Body of pancreas (tissue), 4 donors: ENCODE data around the gene RER1. TPM values are rescaled to one million over a fixed set of nuclear protein-coding genes. Genes with fewer than 3 reads are reported as not detected.

ENCODE experiments used
- ATAC-seq: fragments of 150-250 bp; one replicate; pipeline ENCODE4 v1.9.1; 2016
- DNase-seq, 4 donors: peaks; one replicate each; pipeline ENCODE4 v3.0.0-alpha.2; 2019
- H3K27ac ChIP-seq, 4 donors: fragments of 200-600 bp; sonication (generic); 1 replicate in 3 of 4; 2 replicates in 1 of 4; pipeline versions ENCODE4 v1.5.1 to v1.6.1; 2016 to 2019; ENCODE audit warnings: mild to moderate bottlenecking in 1 of 4, mixed read lengths in 1 of 4, moderate library complexity in 1 of 4
- H3K27me3 ChIP-seq, 2 donors: fragments of 200-600 bp; sonication (generic); one replicate each; pipeline ENCODE4 v1.6.0; 2016; ENCODE audit warnings: mild to moderate bottlenecking in 1 of 2
- H3K36me3 ChIP-seq, 2 donors: fragments of 200-600 bp; sonication (generic); replicated peaks in 1 of 2; 2 replicates each; pipeline ENCODE4 v1.5.1; 2016; ENCODE audit warnings: low read depth in 2 of 2; ENCODE audit not compliant: insufficient read depth in 1 of 2
- H3K4me1 ChIP-seq: fragments of 200-600 bp; sonication (generic); one replicate; pipeline ENCODE4 v1.6.0; 2016
- H3K4me3 ChIP-seq, 2 donors: fragments of 200-600 bp; sonication (generic); 1 replicate in 1 of 2; 2 replicates in 1 of 2; pipeline ENCODE4 v1.5.1; 2016 to 2019
- H3K9me3 ChIP-seq, 3 donors: fragments of 200-600 bp; sonication (generic); 1 replicate in 2 of 3; 2 replicates in 1 of 3; pipeline ENCODE4 v1.5.1; 2016
- POLR2A ChIP-seq, 3 donors: fragments of 450-650 bp; IDR thresholded peaks; one replicate each; pipeline ENCODE4 v1.6.1; 2016; ENCODE audit warnings: antibody characterized with exemption in 3 of 3, mild to moderate bottlenecking in 2 of 3
- WGBS, 2 donors: methylation state at CpG; one replicate each; pipeline ENCODE4 v1.1.5; 2017; 5-methylcytosine and 5-hydroxymethylcytosine counted together
- intact Hi-C: fragments of 100-400 bp; cut with DNase I; formaldehyde crosslinking; loops from one replicate; pipeline ENCODE4 v1.15.1; 2023
- total RNA-seq, 2 donors: library from RNA; depleted of rRNA; stranded (reverse); fragments of >200 nt; gene quantifications; one replicate each; pipeline ENCODE4 v1.1.0, GENCODE V29; 2016
- TF ChIP-seq, protein P1 (sequence below), 7 experiments: fragments of 450-650 bp in 4 of 7; fragments of 200-600 bp in 3 of 7; sonication (generic) in 3 of 7; IDR thresholded peaks; one replicate each; pipeline ENCODE4 v1.5.1; 2016 to 2019; ENCODE audit warnings: antibody characterized with exemption in 7 of 7

RER1 gene
- total RNA-seq, 2 donors from 2014 or later = 50.3 to 57.7 TPM

DNA sequence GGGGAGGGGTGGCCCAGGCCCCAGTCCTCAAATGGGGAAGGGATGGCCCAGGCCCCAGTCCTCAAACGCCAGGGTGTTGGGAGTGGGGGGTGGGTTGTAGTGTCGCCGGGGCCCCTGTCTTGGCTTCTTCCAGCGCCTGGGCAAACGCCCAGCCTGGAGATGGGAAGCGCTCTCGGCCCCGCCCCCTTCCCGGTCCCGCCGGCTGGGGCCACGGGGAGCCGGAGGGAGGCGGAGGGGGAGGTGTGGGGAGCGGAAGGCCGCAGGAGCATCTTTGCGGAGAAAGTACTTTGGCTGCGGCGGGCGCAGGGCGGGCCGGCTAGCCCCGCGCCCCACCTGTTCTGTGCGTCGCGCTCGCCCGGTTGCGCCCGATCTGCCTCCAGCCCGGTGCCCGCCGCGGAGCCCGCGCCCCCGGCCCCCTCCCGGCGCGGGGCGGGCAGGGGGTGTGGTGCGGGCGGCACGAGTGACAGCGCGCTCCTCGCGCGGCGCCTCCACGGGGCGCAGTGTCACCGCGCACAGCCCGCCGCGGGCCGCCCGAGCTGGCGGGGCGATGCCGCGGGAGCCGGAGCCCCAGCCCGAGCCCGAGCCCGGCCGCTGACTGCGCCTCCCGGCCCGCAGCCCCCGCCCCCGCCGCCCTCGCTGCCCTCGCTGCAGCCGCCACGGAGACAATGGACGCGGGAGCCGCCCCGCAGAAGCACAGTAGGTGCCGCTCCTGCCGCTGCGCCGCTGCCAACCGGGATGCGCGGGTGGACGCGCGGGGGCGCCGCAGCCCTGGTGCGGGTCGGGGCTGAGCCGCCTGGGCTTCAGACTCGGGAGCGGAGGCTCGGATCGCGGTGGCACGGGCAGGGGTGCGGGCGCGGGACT lies 51.9 kb downstream of the RER1 start:
- TF ChIP-seq, protein P1, sequence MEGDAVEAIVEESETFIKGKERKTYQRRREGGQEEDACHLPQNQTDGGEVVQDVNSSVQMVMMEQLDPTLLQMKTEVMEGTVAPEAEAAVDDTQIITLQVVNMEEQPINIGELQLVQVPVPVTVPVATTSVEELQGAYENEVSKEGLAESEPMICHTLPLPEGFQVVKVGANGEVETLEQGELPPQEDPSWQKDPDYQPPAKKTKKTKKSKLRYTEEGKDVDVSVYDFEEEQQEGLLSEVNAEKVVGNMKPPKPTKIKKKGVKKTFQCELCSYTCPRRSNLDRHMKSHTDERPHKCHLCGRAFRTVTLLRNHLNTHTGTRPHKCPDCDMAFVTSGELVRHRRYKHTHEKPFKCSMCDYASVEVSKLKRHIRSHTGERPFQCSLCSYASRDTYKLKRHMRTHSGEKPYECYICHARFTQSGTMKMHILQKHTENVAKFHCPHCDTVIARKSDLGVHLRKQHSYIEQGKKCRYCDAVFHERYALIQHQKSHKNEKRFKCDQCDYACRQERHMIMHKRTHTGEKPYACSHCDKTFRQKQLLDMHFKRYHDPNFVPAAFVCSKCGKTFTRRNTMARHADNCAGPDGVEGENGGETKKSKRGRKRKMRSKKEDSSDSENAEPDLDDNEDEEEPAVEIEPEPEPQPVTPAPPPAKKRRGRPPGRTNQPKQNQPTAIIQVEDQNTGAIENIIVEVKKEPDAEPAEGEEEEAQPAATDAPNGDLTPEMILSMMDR (IDR thresholded peaks at IDR 0.05) = peak in 1 of 7 experiments; percentile 17
- no peak for TF ChIP-seq POLR2A (IDR thresholded peaks at IDR 0.05)
- Histone ChIP-seq H3K27ac (no peak overlapping the region), H3K4me1 (no peaks in the 10 kb centered on the region), H3K9me3 (no peaks in the 10 kb centered on the region), H3K4me3 (no peak overlapping the region), H3K36me3 (no peaks in the 10 kb centered on the region), H3K27me3 (no peaks in the 10 kb centered on the region)
- DNase-seq (no peak), ATAC-seq (no peak)
- intact Hi-C loops = no loop called here
- 0 to 1% methylated on average over 3 to 74 of the region's 107 CpGs for WGBS, 2 donors

DNA sequence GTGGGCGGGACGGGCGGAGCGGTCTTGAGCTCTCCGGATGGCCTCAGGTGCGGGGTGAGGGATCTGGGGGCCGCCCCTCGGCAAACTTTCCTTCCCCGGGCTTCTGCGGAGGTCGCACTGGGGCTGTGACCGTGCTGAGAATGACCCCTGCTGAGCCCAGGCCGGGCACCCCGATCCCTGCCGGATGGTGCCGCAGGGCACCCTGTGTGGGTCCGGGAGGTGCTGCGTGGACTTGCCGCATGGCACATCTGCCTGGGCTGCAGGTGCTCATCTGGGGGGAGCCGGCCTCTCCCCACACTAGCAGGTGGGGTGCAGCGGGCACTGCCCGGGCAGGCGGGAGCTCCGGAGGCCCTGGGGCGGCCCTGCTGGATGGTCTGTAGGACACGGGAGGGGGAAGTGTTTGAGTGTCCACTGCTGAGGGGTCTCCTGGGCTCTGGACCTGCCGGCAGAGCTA lies 52.5 kb downstream of the RER1 start:
- 17 to 22% methylated on average over 1 to 27 of the region's 27 CpGs for WGBS, 2 donors
- Histone ChIP-seq H3K27ac (no peak overlapping the region), H3K4me1 (no peaks in the 10 kb centered on the region), H3K36me3 (no peaks in the 10 kb centered on the region), H3K27me3 (no peaks in the 10 kb centered on the region), H3K9me3 (no peaks in the 10 kb centered on the region), H3K4me3 (no peak overlapping the region)
- ATAC-seq (no peak), DNase-seq (no peak)
- no peak for TF ChIP-seq POLR2A (IDR thresholded peaks at IDR 0.05)
- TF ChIP-seq, protein P1 (IDR thresholded peaks at IDR 0.05) = no peak
- intact Hi-C loops = no loop called here

DNA sequence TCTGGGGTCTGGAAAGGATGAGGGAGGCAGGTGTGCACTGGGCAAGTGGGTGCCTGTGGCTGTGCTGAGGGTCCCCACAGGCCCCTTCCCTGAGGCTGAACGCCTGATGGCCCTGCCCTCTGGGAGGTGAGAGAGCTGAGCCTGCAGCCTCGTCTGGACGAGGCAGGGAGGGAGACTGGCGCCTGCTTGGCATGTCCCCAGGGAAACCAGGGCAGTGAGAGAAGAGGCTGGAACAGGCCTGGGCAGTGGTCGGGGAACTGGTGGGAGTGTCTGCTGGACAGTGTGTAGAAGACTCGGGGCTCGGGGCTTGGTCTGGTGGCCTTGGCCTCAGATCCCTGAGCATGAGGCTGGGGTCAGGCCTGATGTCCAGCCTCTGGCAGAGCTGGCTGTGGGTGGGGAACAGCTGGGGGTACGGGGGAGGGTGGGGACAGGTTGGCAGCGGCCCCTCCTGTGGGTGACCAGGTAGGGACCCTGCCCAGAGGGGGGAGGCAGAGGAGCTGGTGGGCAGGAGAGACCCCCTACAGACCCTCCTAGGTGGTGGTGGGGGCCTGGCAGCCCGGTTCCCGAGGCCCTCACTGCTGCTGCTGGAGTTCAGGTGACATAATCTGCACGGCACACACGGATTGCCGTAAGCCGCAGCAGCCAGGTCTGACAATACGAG lies 53.7 kb downstream of the RER1 start:
- Histone ChIP-seq H3K4me3 (no peak overlapping the region), H3K27me3 (no peaks in the 10 kb centered on the region), H3K4me1 (no peaks in the 10 kb centered on the region), H3K9me3 (no peaks in the 10 kb centered on the region), H3K27ac (no peak overlapping the region), H3K36me3 (no peaks in the 10 kb centered on the region)
- WGBS, 2 donors = 0 to 37% methylated on average over 1 to 15 of the region's 16 CpGs
- ATAC-seq (no peak), DNase-seq (no peak)
- no peak for TF ChIP-seq POLR2A (IDR thresholded peaks at IDR 0.05)
- TF ChIP-seq, protein P1 (IDR thresholded peaks at IDR 0.05) = no peak
- intact Hi-C loops = no loop called here

DNA sequence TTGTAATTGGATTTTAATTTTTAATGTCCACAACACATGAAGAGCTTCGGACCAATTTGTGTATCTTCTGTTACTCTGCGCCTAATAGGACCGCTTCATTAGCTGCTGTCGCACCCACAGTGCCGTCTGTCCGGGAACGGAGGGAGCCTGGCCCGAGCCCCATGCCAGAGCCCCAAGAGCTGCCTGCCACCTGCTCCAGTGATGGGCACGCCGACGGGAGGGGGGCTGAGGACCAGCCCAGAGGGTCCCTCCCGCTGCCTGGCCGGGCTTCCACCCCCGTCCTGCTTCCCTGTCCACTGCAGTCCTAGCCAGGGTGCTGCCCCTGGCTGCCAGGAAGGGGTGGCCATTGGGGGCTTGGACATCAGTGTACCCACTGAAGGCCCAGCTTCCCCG lies 54.2 kb downstream of the RER1 start:
- no peak for DNase-seq
- H3K27me3 ChIP-seq = no peaks in the 10 kb centered on the region
- intact Hi-C loops = no loop called here
- WGBS, 2 donors = 33 to 46% methylated on average over 3 to 15 of the region's 15 CpGs
- H3K27ac ChIP-seq = no peak overlapping the region
- H3K4me3 ChIP-seq = no peak overlapping the region
- ATAC-seq = no peak
- H3K9me3 ChIP-seq = no peaks in the 10 kb centered on the region
- H3K4me1 ChIP-seq = no peaks in the 10 kb centered on the region
- no peak for TF ChIP-seq POLR2A (IDR thresholded peaks at IDR 0.05)
- TF ChIP-seq, protein P1 (IDR thresholded peaks at IDR 0.05) = no peak
- no peaks in the 10 kb centered on the region for H3K36me3 ChIP-seq
